CD14-positive monocyte (primary cell): ENCODE results near the gene ISG15. TPM values are rescaled to one million over a fixed set of nuclear protein-coding genes. Genes with fewer than 3 reads are reported as not detected.

Source experiments
- DNase-seq, 3 donors: peaks; one replicate each; pipeline ENCODE4 v3.0.0-alpha.2; 2011 to 2022
- H2AFZ ChIP-seq: 2 replicates; pipeline ENCODE4 v1.6.0; 2012; ENCODE audit warnings: mild to moderate bottlenecking, low read depth, low read length, inconsistent platforms; ENCODE audit not compliant: insufficient read depth, poor library complexity, severe bottlenecking
- H3K27ac ChIP-seq, 2 donors: 1 replicate in 1 of 2; 2 replicates in 1 of 2; pipeline ENCODE4 v1.5.1; 2012 to 2013; ENCODE audit warnings: low read length in 2 of 2, control low read depth in 1 of 2, inconsistent platforms in 1 of 2, low read depth in 1 of 2, mild to moderate bottlenecking in 1 of 2
- H3K27me3 ChIP-seq, 2 donors: one replicate each; pipeline versions ENCODE4 v1.6.0 to v1.6.1; 2011 to 2013; ENCODE audit warnings: low read length in 2 of 2; ENCODE audit not compliant: control insufficient read depth in 2 of 2, insufficient read depth in 2 of 2
- H3K36me3 ChIP-seq, 2 donors: replicated peaks in 1 of 2; 1 replicate in 1 of 2; 2 replicates in 1 of 2; pipeline versions ENCODE4 v1.5.1 to v1.6.1; 2012 to 2013; ENCODE audit warnings: low read length in 2 of 2, control low read depth in 1 of 2, inconsistent platforms in 1 of 2, mild to moderate bottlenecking in 1 of 2; ENCODE audit not compliant: insufficient read depth in 2 of 2, control insufficient read depth in 1 of 2
- H3K4me1 ChIP-seq, 2 donors: 1 replicate in 1 of 2; 2 replicates in 1 of 2; pipeline versions ENCODE4 v1.5.1 to v1.6.1; 2012 to 2013; ENCODE audit warnings: low read length in 2 of 2, control low read depth in 1 of 2, inconsistent platforms in 1 of 2, mild to moderate bottlenecking in 1 of 2, moderate library complexity in 1 of 2; ENCODE audit not compliant: insufficient read depth in 2 of 2, control insufficient read depth in 1 of 2
- H3K4me2 ChIP-seq: replicated peaks from 2 replicates; pipeline ENCODE3; 2012; ENCODE audit warnings: low read length, moderate library complexity, mild to moderate bottlenecking; ENCODE audit not compliant: poor library complexity, severe bottlenecking; ENCODE audit errors: extremely low read depth
- H3K4me3 ChIP-seq, 3 experiments: fragments of 200-600 bp in 1 of 3; sonication (generic) in 1 of 3; replicated peaks in 1 of 3; 1 replicate in 2 of 3; 2 replicates in 1 of 3; pipeline ENCODE4 v1.5.1; 2011 to 2013; ENCODE audit warnings: low read length in 3 of 3, mild to moderate bottlenecking in 3 of 3, control low read depth in 2 of 3, low read depth in 2 of 3, inconsistent platforms in 1 of 3, moderate library complexity in 1 of 3
- H3K79me2 ChIP-seq: 2 replicates; pipeline ENCODE4 v1.6.0; 2012; ENCODE audit warnings: mild to moderate bottlenecking, control low read depth, inconsistent platforms, low read length, moderate library complexity; ENCODE audit not compliant: insufficient read depth
- H3K9ac ChIP-seq: 2 replicates; pipeline ENCODE4 v1.6.0; 2017; ENCODE audit warnings: low read length, mild to moderate bottlenecking; ENCODE audit not compliant: insufficient read depth, poor library complexity, severe bottlenecking
- H3K9me3 ChIP-seq, 2 donors: replicated peaks in 1 of 2; 1 replicate in 1 of 2; 2 replicates in 1 of 2; pipeline versions ENCODE4 v1.5.1 to v1.6.1; 2012 to 2013; ENCODE audit warnings: low read length in 2 of 2, control low read depth in 1 of 2; ENCODE audit not compliant: control insufficient read depth in 1 of 2, insufficient read depth in 1 of 2
- H4K20me1 ChIP-seq: 2 replicates; pipeline ENCODE4 v1.6.0; 2012; ENCODE audit warnings: mild to moderate bottlenecking, low read length, control low read depth, moderate library complexity; ENCODE audit not compliant: insufficient read depth
- H3K27ac Mint-ChIP-seq, 7 donors: one replicate each; pipeline ENCODE4 v1.8.0; 2020; ENCODE audit warnings: mild to moderate bottlenecking in 7 of 7, mixed read lengths in 7 of 7, moderate library complexity in 6 of 7, inconsistent platforms in 2 of 7
- H3K27me3 Mint-ChIP-seq, 3 donors: one replicate each; pipeline ENCODE4 v1.8.0; 2021 to 2022; ENCODE audit warnings: low read depth in 3 of 3, mild to moderate bottlenecking in 3 of 3, mixed read lengths in 3 of 3, moderate library complexity in 3 of 3, inconsistent platforms in 1 of 3
- H3K36me3 Mint-ChIP-seq, 2 donors: one replicate each; pipeline ENCODE4 v1.8.0; 2020; ENCODE audit warnings: mixed read lengths in 2 of 2, inconsistent platforms in 1 of 2, mild to moderate bottlenecking in 1 of 2
- H3K4me1 Mint-ChIP-seq: one replicate; pipeline ENCODE4 v1.8.0; 2020; ENCODE audit warnings: mild to moderate bottlenecking, mixed read lengths
- H3K4me3 Mint-ChIP-seq, 2 donors: one replicate each; pipeline ENCODE4 v1.8.0; 2020; ENCODE audit warnings: mild to moderate bottlenecking in 2 of 2, mixed read lengths in 2 of 2, moderate library complexity in 1 of 2
- H3K9me3 Mint-ChIP-seq, 7 donors: one replicate each; pipeline ENCODE4 v1.8.0; 2020 to 2022; ENCODE audit warnings: mixed read lengths in 7 of 7, mild to moderate bottlenecking in 6 of 7, moderate library complexity in 6 of 7, inconsistent platforms in 2 of 7
- CTCF ChIP-seq: fragments of 200-600 bp; IDR thresholded peaks from one replicate; pipeline ENCODE4 v1.8.0; 2022; ENCODE audit warnings: antibody characterized with exemption, mild to moderate bottlenecking
- WGBS: methylation state at CpG from one replicate; pipeline ENCODE4 v1.1.5; 2013; ENCODE audit warnings: missing lambda C conversion rate; ENCODE audit not compliant: insufficient coverage; 5-methylcytosine and 5-hydroxymethylcytosine counted together
- intact Hi-C, 2 donors: fragments of 100-400 bp; cut with micrococcal nuclease; formaldehyde crosslinking; loops; one replicate each; pipeline versions ENCODE4 v1.15.0 to v1.15.1; 2023
- polyA plus RNA-seq, 3 donors: library from polyadenylated mRNA; depleted of rRNA in 1 of 3; unstranded in 2 of 3; stranded (reverse) in 1 of 3; fragments of 300-500 nt in 2 of 3; fragments of >200 nt in 1 of 3; fragmentation: Illumina TruSeq in 2 of 3; gene quantifications; 1 replicate in 2 of 3; 2 replicates in 1 of 3; pipeline ENCODE4 v1.2.3, GENCODE V29; 2012 to 2021

ISG15 gene
- polyA plus RNA-seq, 3 donors, result 128 to 241 (median 145) TPM

DNA sequence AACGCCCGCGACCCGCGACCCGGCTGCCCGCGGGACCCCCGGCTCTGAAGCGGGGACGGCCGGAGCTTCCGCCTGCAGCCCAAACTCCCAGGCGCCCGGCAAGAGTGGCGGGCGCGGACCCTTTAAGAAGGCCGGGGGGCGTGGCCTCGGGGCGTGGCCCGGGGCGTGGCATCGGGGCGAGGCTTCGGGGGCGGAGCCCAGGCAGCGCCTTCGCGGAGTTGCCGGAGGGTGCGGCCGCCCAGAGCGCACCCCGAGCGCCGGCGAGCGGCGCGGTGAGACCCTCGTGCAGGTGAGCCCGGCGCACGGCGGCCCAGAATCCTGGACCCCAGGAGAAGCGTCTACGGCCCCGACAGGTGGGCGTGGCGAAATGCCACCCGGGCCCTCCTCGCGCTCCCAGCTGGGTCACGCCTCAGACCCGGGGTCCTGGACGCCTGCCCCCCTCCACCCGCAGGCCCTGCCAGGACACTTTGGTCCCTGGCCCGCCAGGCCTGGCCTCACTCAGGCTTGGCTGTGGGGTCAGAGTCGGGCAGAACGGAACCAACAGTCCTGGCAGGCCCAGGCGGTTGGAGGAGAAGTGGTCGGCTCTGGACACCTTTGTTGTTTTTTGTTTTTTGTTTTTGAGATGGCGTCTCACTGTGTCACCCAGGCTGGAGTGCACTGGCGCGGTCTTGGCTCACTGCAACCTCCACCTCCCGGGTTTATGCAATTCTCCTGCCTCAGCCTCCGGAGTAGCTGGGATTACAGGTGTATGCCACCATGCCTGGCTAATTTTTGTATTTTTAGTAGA is 46.4 kb downstream of the ISG15 start:
- Mint-ChIP-seq H3K4me3 (peak overlapping the region; percentile 71 to 83), H3K4me1 (peaks cover 16% of the 10 kb centered on the region), H3K9me3 (peaks cover 0 to 10% (median 5%) of the 10 kb centered on the region in 7 donors), H3K27ac (peak overlapping the region in 4 of 7 donors; percentile 37 to 68 (median 63)), H3K27me3 (peaks cover 59 to 79% (median 69%) of the 10 kb centered on the region in 3 donors), H3K36me3 (peaks cover 0 to 4% of the 10 kb centered on the region in 2 donors)
- H3K4me1 ChIP-seq, result peaks cover 26 to 34% of the 10 kb centered on the region in 2 donors
- H3K36me3 ChIP-seq, result no peaks in the 10 kb centered on the region
- peak overlapping the region; percentile 56 for H3K9ac ChIP-seq
- H3K79me2 ChIP-seq, result no peaks in the 10 kb centered on the region
- H2AFZ ChIP-seq, result peak overlapping the region; percentile 75
- DNase-seq, result peak; percentile 62 to 69 (median 69)
- no peak overlapping the region for H3K27ac ChIP-seq
- no peaks in the 10 kb centered on the region for H4K20me1 ChIP-seq
- peak overlapping the region; percentile 88 for H3K4me2 ChIP-seq
- peak; percentile 5 for TF ChIP-seq CTCF
- intact Hi-C loops, result loop anchor here (5.0 to 10.0 kb wide), 3 partner anchors 37 to 77 kb away; partner anchors contain the start of genes PERM1 (in 2 of the 2) and AGRN (in 1 of the 2)
- H3K4me3 ChIP-seq, result peak overlapping the region; percentile 21 to 74 (median 32)
- peaks cover 6 to 61% of the 10 kb centered on the region in 2 donors for H3K27me3 ChIP-seq
- 3% methylated on average over 66 of the region's 69 CpGs for WGBS
- H3K9me3 ChIP-seq, result peaks cover 0 to 3% of the 10 kb centered on the region in 2 donors

DNA sequence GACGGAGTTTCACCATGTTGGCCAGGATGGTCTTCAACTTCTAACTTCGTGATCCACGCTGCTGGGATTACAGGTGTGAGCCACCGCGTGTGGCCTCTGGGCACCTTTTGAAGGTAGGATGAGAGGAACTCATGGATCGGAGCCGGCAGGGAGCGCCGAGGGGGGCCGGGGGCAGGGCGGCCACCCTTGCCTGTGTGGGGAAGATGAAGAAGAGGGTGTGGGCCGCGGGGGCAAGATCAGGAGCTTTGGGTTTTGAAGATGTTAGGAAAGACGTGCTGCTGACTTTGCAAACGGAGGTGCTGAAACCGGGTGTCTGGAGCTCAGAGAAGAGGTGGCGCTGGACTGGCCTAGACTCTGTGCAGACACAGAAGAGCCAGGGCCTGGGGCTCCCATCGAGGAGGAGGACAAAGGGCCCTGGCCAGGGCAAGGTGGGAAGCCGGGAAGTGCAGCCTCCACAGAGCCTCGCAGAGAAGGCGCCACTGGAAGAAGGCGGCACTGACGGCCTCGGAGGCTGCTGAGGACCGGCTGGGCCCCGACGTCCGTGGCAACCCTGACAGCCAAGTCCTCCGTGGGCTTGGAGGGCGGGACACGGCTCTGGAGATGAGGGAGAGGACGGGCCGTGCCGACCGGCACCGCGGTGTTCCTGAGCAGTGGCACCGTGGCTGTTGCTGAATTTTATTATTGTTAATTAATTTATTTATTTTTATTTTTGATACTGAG is 47.1 kb downstream of the ISG15 start:
- H3K4me1 Mint-ChIP-seq, result peaks cover 17% of the 10 kb centered on the region
- peaks cover 0 to 10% (median 5%) of the 10 kb centered on the region in 7 donors for H3K9me3 Mint-ChIP-seq
- Histone ChIP-seq H4K20me1 (no peaks in the 10 kb centered on the region), H3K4me3 (no peak overlapping the region), H3K9ac (no peak overlapping the region), H3K36me3 (no peaks in the 10 kb centered on the region), H3K27ac (no peak overlapping the region), H3K79me2 (no peaks in the 10 kb centered on the region), H3K4me1 (peaks cover 26 to 34% of the 10 kb centered on the region in 2 donors), H2AFZ (no peak overlapping the region), H3K9me3 (peaks cover 0 to 3% of the 10 kb centered on the region in 2 donors), H3K4me2 (no peak overlapping the region), H3K27me3 (peaks cover 6 to 61% of the 10 kb centered on the region in 2 donors)
- H3K4me3 Mint-ChIP-seq, result peak overlapping the region; percentile 71 to 83
- TF ChIP-seq CTCF, result no peak
- H3K27ac Mint-ChIP-seq, result peak overlapping the region in 4 of 7 donors; percentile 37 to 68 (median 63)
- intact Hi-C loops, result loop anchor here (5.0 to 10.0 kb wide), 2 partner anchors 76 to 78 kb away; partner anchors contain the start of gene PERM1 (in 2 of the 2)
- H3K27me3 Mint-ChIP-seq, result peaks cover 61 to 80% (median 69%) of the 10 kb centered on the region in 3 donors
- H3K36me3 Mint-ChIP-seq, result peaks cover 0 to 4% of the 10 kb centered on the region in 2 donors
- DNase-seq, result no peak
- 49% methylated on average over 28 of the region's 38 CpGs for WGBS
